ENCODE data around the gene SLC36A1. TPM values are rescaled to one million over a fixed set of nuclear protein-coding genes. Genes with fewer than 3 reads are reported as not detected.

Gene SLC36A1
- total RNA-seq, 1 donor from 2014 or later, result 117 TPM

DNA sequence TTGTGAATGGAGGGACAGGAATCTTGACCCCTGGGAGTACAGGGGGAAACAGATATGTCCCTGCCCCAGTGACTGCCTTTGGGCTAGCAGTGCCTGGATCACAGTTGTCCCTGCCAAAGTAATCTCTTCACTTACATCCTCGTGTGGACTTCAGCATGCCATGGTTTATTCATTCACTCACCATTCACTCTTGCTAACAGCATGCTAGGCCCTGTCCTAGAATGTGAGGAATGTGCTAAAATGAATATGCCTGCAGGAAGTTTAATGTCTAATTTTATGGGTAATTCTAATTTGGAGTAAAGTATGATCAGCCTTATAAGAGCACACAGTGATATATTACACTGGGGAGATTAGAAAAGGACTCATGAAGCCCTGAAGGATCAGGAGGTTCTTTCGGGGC, 80.8 kb downstream of the SLC36A1 start:
- TF ChIP-seq, protein P1, sequence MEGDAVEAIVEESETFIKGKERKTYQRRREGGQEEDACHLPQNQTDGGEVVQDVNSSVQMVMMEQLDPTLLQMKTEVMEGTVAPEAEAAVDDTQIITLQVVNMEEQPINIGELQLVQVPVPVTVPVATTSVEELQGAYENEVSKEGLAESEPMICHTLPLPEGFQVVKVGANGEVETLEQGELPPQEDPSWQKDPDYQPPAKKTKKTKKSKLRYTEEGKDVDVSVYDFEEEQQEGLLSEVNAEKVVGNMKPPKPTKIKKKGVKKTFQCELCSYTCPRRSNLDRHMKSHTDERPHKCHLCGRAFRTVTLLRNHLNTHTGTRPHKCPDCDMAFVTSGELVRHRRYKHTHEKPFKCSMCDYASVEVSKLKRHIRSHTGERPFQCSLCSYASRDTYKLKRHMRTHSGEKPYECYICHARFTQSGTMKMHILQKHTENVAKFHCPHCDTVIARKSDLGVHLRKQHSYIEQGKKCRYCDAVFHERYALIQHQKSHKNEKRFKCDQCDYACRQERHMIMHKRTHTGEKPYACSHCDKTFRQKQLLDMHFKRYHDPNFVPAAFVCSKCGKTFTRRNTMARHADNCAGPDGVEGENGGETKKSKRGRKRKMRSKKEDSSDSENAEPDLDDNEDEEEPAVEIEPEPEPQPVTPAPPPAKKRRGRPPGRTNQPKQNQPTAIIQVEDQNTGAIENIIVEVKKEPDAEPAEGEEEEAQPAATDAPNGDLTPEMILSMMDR (IDR thresholded peaks at IDR 0.05; ENCODE audit: partially characterized antibody, unreplicated experiment), result no peak
- DNase-seq, result no peak
- no peaks in the 10 kb centered on the region for H3K36me3 Mint-ChIP-seq (ENCODE audit: unreplicated experiment)
- H3K9me3 Mint-ChIP-seq (ENCODE audit: unreplicated experiment), result peaks cover 2% of the 10 kb centered on the region
- no peaks in the 10 kb centered on the region for H3K4me1 Mint-ChIP-seq (ENCODE audit: low read depth, unreplicated experiment)
- H3K4me3 Mint-ChIP-seq (ENCODE audit: unreplicated experiment), result no peak overlapping the region
- H3K27ac Mint-ChIP-seq (ENCODE audit: unreplicated experiment), result no peak overlapping the region
- no peaks in the 10 kb centered on the region for H3K27me3 Mint-ChIP-seq (ENCODE audit: unreplicated experiment)

DNA sequence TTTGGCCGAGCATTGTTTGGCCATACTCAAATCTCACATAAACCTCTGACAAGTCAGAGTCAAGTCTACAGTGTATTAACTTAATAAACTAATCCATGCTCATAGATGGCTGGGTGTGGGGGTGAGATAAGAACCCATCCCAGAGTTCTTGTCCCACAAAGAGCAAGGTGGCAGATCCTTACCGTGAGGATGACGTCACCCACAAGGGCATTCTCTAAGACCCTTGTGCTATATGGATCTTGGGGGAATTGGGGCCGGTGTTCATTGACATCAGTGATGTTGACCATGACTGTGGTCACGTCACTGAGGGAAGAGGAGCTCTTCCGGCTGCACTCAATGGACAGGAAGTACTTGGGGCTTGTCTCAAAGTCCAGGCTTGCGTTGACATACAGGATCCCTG, 81.6 kb downstream of the SLC36A1 start:
- no peak for DNase-seq
- Mint-ChIP-seq H3K36me3 (ENCODE audit: unreplicated experiment) (no peaks in the 10 kb centered on the region), H3K4me1 (ENCODE audit: low read depth, unreplicated experiment) (no peaks in the 10 kb centered on the region), H3K27ac (ENCODE audit: unreplicated experiment) (no peak overlapping the region), H3K9me3 (ENCODE audit: unreplicated experiment) (peaks cover 2% of the 10 kb centered on the region), H3K4me3 (ENCODE audit: unreplicated experiment) (no peak overlapping the region), H3K27me3 (ENCODE audit: unreplicated experiment) (no peaks in the 10 kb centered on the region)
- TF ChIP-seq, protein P1 (IDR thresholded peaks at IDR 0.05; ENCODE audit: partially characterized antibody, unreplicated experiment), result no peak

DNA sequence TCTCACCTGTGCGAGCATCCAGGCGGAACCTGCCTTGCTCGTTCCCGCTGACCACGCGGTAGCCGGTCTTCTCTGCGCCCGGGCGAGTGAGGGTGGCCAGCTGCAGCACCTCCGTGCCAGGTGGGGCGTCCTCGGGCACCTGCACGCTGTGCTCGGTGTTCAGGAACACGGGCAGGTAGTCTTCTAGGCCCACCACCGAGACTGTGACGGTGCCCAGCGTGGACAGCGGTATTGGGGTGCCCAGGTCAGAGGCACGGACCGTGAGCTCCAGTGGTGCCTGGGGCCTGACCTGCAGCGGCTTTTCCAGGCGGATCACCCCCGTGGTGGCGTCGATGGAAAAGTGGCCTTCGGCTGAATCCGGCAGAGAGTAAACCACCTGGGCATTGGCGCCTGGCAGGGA, 84.2 kb downstream of the SLC36A1 start:
- no peaks in the 10 kb centered on the region for H3K4me1 Mint-ChIP-seq (ENCODE audit: low read depth, unreplicated experiment)
- no peak overlapping the region for H3K4me3 Mint-ChIP-seq (ENCODE audit: unreplicated experiment)
- H3K27me3 Mint-ChIP-seq (ENCODE audit: unreplicated experiment), result peaks cover 4% of the 10 kb centered on the region
- H3K9me3 Mint-ChIP-seq (ENCODE audit: unreplicated experiment), result no peaks in the 10 kb centered on the region
- no peak overlapping the region for H3K27ac Mint-ChIP-seq (ENCODE audit: unreplicated experiment)
- H3K36me3 Mint-ChIP-seq (ENCODE audit: unreplicated experiment), result no peaks in the 10 kb centered on the region
- DNase-seq, result no peak
- TF ChIP-seq, protein P1 (IDR thresholded peaks at IDR 0.05; ENCODE audit: partially characterized antibody, unreplicated experiment), result no peak

DNA sequence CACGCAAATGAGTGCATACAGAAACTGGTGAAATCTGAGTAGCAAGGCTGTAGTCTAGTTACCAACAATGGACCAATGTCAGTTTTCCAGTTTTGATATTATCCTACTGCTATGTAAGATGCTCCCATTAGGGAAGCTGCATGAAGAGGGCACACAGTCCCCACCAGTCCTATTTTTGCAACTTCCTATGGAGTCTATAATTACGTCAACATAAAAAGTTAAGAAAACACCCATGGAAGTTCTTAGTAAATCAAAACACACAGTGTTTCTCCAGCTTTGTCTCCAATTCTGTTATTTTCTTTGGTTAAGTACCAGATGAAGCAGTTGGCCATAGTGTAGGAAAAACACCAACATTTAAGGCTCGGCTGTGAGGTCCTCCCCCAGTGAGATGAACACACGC, 85.0 kb downstream of the SLC36A1 start:
- H3K27ac Mint-ChIP-seq (ENCODE audit: unreplicated experiment), result no peak overlapping the region
- no peaks in the 10 kb centered on the region for H3K9me3 Mint-ChIP-seq (ENCODE audit: unreplicated experiment)
- no peak for DNase-seq
- H3K4me1 Mint-ChIP-seq (ENCODE audit: low read depth, unreplicated experiment), result no peaks in the 10 kb centered on the region
- H3K36me3 Mint-ChIP-seq (ENCODE audit: unreplicated experiment), result no peaks in the 10 kb centered on the region
- peaks cover 4% of the 10 kb centered on the region for H3K27me3 Mint-ChIP-seq (ENCODE audit: unreplicated experiment)
- no peak overlapping the region for H3K4me3 Mint-ChIP-seq (ENCODE audit: unreplicated experiment)
- TF ChIP-seq, protein P1 (IDR thresholded peaks at IDR 0.05; ENCODE audit: partially characterized antibody, unreplicated experiment), result no peak

DNA sequence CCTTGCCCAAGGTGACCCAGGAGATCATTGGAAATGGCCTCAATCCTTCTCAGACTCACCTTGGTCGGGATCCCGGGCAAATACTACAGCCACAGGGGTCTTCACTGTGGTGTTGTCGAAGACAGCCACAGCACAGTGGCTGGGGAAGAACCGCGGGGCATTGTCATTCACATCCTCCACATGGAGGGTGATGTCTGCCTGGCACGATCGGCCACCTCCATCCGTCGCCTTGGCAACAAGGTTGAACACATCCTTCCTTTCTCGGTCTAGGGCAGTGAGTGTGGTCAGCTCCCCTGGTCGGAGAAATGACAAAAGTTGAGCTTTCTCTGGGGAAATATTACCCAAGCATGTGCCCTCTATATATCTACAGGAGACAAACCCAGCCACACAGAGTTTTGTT, 86.9 kb downstream of the SLC36A1 start:
- H3K4me1 Mint-ChIP-seq (ENCODE audit: low read depth, unreplicated experiment), result no peaks in the 10 kb centered on the region
- DNase-seq, result no peak

More for the DNA sequence above, 86.9 kb downstream of the SLC36A1 start:
- Mint-ChIP-seq H3K9me3 (ENCODE audit: unreplicated experiment) (no peaks in the 10 kb centered on the region), H3K36me3 (ENCODE audit: unreplicated experiment) (no peaks in the 10 kb centered on the region), H3K27ac (ENCODE audit: unreplicated experiment) (no peak overlapping the region), H3K27me3 (ENCODE audit: unreplicated experiment) (peaks cover 4% of the 10 kb centered on the region), H3K4me3 (ENCODE audit: unreplicated experiment) (no peak overlapping the region)
- TF ChIP-seq, protein P1 (IDR thresholded peaks at IDR 0.05; ENCODE audit: partially characterized antibody, unreplicated experiment), result no peak
